ENCODE measurements around the gene MAN1A1. TPM values are rescaled to one million over a fixed set of nuclear protein-coding genes. Genes with fewer than 3 reads are reported as not detected.
A peak's percentile ranks its signal among the peaks of the same experiment; 100 is the strongest.

MAN1A1 gene
- total RNA-seq, 1 donor from 2014 or later, result 52.2 TPM

GRCh38 chr6:119308048-119308570 is 41.5 kb downstream of the MAN1A1 start:
- Mint-ChIP-seq H3K27ac (peak overlapping the region; percentile 57), H3K4me3 (peak overlapping the region; percentile 4), H3K4me1 (ENCODE audit: unreplicated experiment) (peaks cover 33% of the 10 kb centered on the region), H3K27me3 (no peaks in the 10 kb centered on the region), H3K36me3 (peaks cover 9% of the 10 kb centered on the region), H3K9me3 (peaks cover 3% of the 10 kb centered on the region)
- no peak for TF ChIP-seq CTCF (conservative IDR thresholded peaks at IDR 0.05)
- DNase-seq (ENCODE audit: extremely low spot score, unreplicated experiment), result no peak

- Mint-ChIP-seq H3K4me1 (ENCODE audit: unreplicated experiment) (peaks cover 25% of the 10 kb centered on the region), H3K27me3 (no peaks in the 10 kb centered on the region), H3K9me3 (peaks cover 3% of the 10 kb centered on the region), H3K36me3 (peaks cover 5% of the 10 kb centered on the region), H3K4me3 (no peak overlapping the region), H3K27ac (no peak overlapping the region)
- TF ChIP-seq CTCF (conservative IDR thresholded peaks at IDR 0.05), result no peak
- DNase-seq (ENCODE audit: extremely low spot score, unreplicated experiment), result no peak
These were observed 42.5 kb downstream of the MAN1A1 start for GRCh38 chr6:119307056-119307455.

- H3K27ac Mint-ChIP-seq, result no peak overlapping the region
These were observed 43.1 kb downstream of the MAN1A1 start for GRCh38 chr6:119306396-119306968.

GRCh38 chr6:119303164-119303887 is 46.2 kb downstream of the MAN1A1 start:
- Mint-ChIP-seq H3K27me3 (no peaks in the 10 kb centered on the region), H3K27ac (no peak overlapping the region), H3K4me1 (ENCODE audit: unreplicated experiment) (peaks cover 4% of the 10 kb centered on the region), H3K4me3 (no peak overlapping the region), H3K36me3 (peaks cover 9% of the 10 kb centered on the region), H3K9me3 (peaks cover 3% of the 10 kb centered on the region)
- no peak for TF ChIP-seq CTCF (conservative IDR thresholded peaks at IDR 0.05)
- DNase-seq (ENCODE audit: extremely low spot score, unreplicated experiment), result no peak

More at GRCh38 chr6:119306396-119306968, 43.1 kb downstream of the MAN1A1 start:
- TF ChIP-seq CTCF (conservative IDR thresholded peaks at IDR 0.05), result no peak
- H3K27me3 Mint-ChIP-seq, result no peaks in the 10 kb centered on the region
- peaks cover 4% of the 10 kb centered on the region for H3K36me3 Mint-ChIP-seq
- peaks cover 19% of the 10 kb centered on the region for H3K4me1 Mint-ChIP-seq (ENCODE audit: unreplicated experiment)
- no peak for DNase-seq (ENCODE audit: extremely low spot score, unreplicated experiment)
- H3K9me3 Mint-ChIP-seq, result peaks cover 3% of the 10 kb centered on the region
- no peak overlapping the region for H3K4me3 Mint-ChIP-seq

- Mint-ChIP-seq H3K27ac (no peak overlapping the region), H3K4me3 (no peak overlapping the region), H3K27me3 (no peaks in the 10 kb centered on the region), H3K4me1 (ENCODE audit: unreplicated experiment) (peaks cover 4% of the 10 kb centered on the region), H3K36me3 (peaks cover 9% of the 10 kb centered on the region), H3K9me3 (no peaks in the 10 kb centered on the region)
- no peak for TF ChIP-seq CTCF (conservative IDR thresholded peaks at IDR 0.05)
- DNase-seq (ENCODE audit: extremely low spot score, unreplicated experiment), result no peak
These were observed 48.1 kb downstream of the MAN1A1 start for GRCh38 chr6:119301429-119301828.

All from type B pancreatic cell (in vitro differentiated cells).